ENCODE results near the gene NRXN2.

GRCh38 chr11:64616817-64617216 lies 106.2 kb downstream of the NRXN2 start:
- TF ChIP-seq CTCF (IDR thresholded peaks at IDR 0.05): no peak
- no peak for TF ChIP-seq EZH2phosphoT487 (IDR thresholded peaks at IDR 0.05)
